Keratinocyte (primary cell): ENCODE data around the gene SMIM20. TPM values are rescaled to one million over a fixed set of nuclear protein-coding genes. Genes with fewer than 3 reads are reported as not detected.

ENCODE experiments used
- DNase-seq: peaks from one replicate; pipeline ENCODE4 v3.0.0-alpha.2; 2011; ENCODE audit warnings: low read depth, missing footprints, low spot score
- FAIRE-seq: peaks from 2 replicates; lab custom pipeline; 2011; peaks lifted over from hg19 to GRCh38; lab: Jason Lieb, UNC
- H2AFZ ChIP-seq: 2 replicates; pipeline ENCODE4 v1.6.0; 2012; ENCODE audit warnings: low read length, control low read depth, inconsistent platforms; ENCODE audit not compliant: control insufficient read depth
- H3K27ac ChIP-seq: 2 replicates; pipeline ENCODE4 v1.5.1; 2011; ENCODE audit warnings: low read length; ENCODE audit not compliant: control insufficient read depth, insufficient read depth
- H3K27me3 ChIP-seq: 3 replicates; pipeline ENCODE4 v1.6.0; 2011; ENCODE audit warnings: low read length; ENCODE audit not compliant: control insufficient read depth, insufficient read depth; ENCODE audit errors: extremely low read depth
- H3K36me3 ChIP-seq, 2 experiments: 2 replicates in 1 of 2; 3 replicates in 1 of 2; pipeline ENCODE4 v1.5.1; 2011; ENCODE audit warnings: low read length in 2 of 2, mild to moderate bottlenecking in 1 of 2; ENCODE audit not compliant: control insufficient read depth in 2 of 2, insufficient read depth in 2 of 2; ENCODE audit errors: extremely low read depth in 1 of 2
- H3K4me1 ChIP-seq: 3 replicates; pipeline ENCODE4 v1.5.1; 2011; ENCODE audit warnings: low read length; ENCODE audit not compliant: control insufficient read depth, insufficient read depth; ENCODE audit errors: extremely low read depth
- H3K4me2 ChIP-seq: 3 replicates; pipeline ENCODE4 v1.6.0; 2011; ENCODE audit warnings: low read depth, low read length; ENCODE audit not compliant: control insufficient read depth, insufficient read depth; ENCODE audit errors: extremely low read depth
- H3K4me3 ChIP-seq, 3 experiments: fragments of 200-600 bp in 1 of 3; sonication (generic) in 1 of 3; 2 replicates in 2 of 3; 3 replicates in 1 of 3; pipeline ENCODE4 v1.5.1; 2011 to 2016; ENCODE audit warnings: low read length in 3 of 3, mild to moderate bottlenecking in 3 of 3, control low read depth in 2 of 3, inconsistent platforms in 1 of 3, low read depth in 1 of 3, mixed read lengths in 1 of 3, mixed run types in 1 of 3, moderate library complexity in 1 of 3; ENCODE audit not compliant: control insufficient read depth in 2 of 3, insufficient read depth in 2 of 3; ENCODE audit errors: extremely low read depth in 1 of 3
- H3K79me2 ChIP-seq: 2 replicates; pipeline ENCODE4 v1.6.0; 2012; ENCODE audit warnings: low read length; ENCODE audit not compliant: control insufficient read depth, insufficient read depth
- H3K9ac ChIP-seq: 3 replicates; pipeline ENCODE4 v1.6.0; 2011; ENCODE audit warnings: low read length; ENCODE audit not compliant: control insufficient read depth, insufficient read depth; ENCODE audit errors: extremely low read depth
- H3K9me1 ChIP-seq: 3 replicates; pipeline ENCODE4 v1.6.0; 2011; ENCODE audit warnings: low read length; ENCODE audit not compliant: control insufficient read depth, insufficient read depth; ENCODE audit errors: extremely low read depth
- H3K9me3 ChIP-seq: 2 replicates; pipeline ENCODE4 v1.5.1; 2012; ENCODE audit warnings: low read depth, low read length; ENCODE audit not compliant: control insufficient read depth
- H4K20me1 ChIP-seq: 3 replicates; pipeline ENCODE4 v1.6.0; 2011; ENCODE audit warnings: low read length; ENCODE audit not compliant: control insufficient read depth, insufficient read depth; ENCODE audit errors: extremely low read depth
- CTCF ChIP-seq, 3 experiments: IDR thresholded peaks in 1 of 3; conservative IDR thresholded peaks in 1 of 3; optimal IDR thresholded peaks in 1 of 3; 2 replicates in 2 of 3; 3 replicates in 1 of 3; pipeline versions ENCODE3 to v1.5.1; 2011; ENCODE audit warnings: low read length in 3 of 3, mild to moderate bottlenecking in 3 of 3, moderate library complexity in 2 of 3, control low read depth in 1 of 3, inconsistent platforms in 1 of 3; ENCODE audit not compliant: insufficient read depth in 2 of 3; ENCODE audit errors: extremely low read depth in 1 of 3
- EZH2 ChIP-seq: IDR thresholded peaks from one replicate; pipeline ENCODE4 v1.6.1; 2012; ENCODE audit warnings: inconsistent platforms, mild to moderate bottlenecking, low read length, moderate library complexity
- dilution Hi-C: fragments of 300-500 bp; cut with MboI; formaldehyde crosslinking; loops from one replicate; pipeline ENCODE4 v1.7.0; 2020; ENCODE audit warnings: low sequenced_read_pairs; ENCODE audit not compliant: extremely low pct_ligation_motif_present
- polyA plus RNA-seq, 5 experiments: library from polyadenylated mRNA; depleted of rRNA in 3 of 5; stranded (reverse) in 3 of 5; stranded (forward) in 1 of 5; unstranded in 1 of 5; fragments of >200 nt; gene quantifications; 1 replicate in 1 of 5; 2 replicates in 3 of 5; 3 replicates in 1 of 5; pipeline versions ENCODE4 v1.2.1 to v1.2.3, GENCODE V29; 2011 to 2012; ENCODE audit warnings: missing spikeins in 2 of 5, low read depth in 1 of 5, low replicate concordance in 1 of 5

The SMIM20 gene
- polyA plus RNA-seq, 1 donor (not counting 4 experiments of a cell fraction or from before 2014, with no cell fraction given), result 29.5 TPM

- Histone ChIP-seq H3K9me1 (no peaks in the 10 kb centered on the region), H3K4me3 (no peak overlapping the region), H3K9me3 (no peaks in the 10 kb centered on the region), H3K27me3 (peaks cover 8% of the 10 kb centered on the region), H3K36me3 (no peaks in the 10 kb centered on the region), H3K4me2 (no peak overlapping the region), H4K20me1 (no peaks in the 10 kb centered on the region), H3K27ac (no peak overlapping the region), H3K79me2 (no peaks in the 10 kb centered on the region), H2AFZ (no peak overlapping the region), H3K9ac (no peak overlapping the region), H3K4me1 (peaks cover 3% of the 10 kb centered on the region)
- dilution Hi-C loops, result no loop called here
- no peak for DNase-seq
- TF ChIP-seq EZH2, result no peak
- TF ChIP-seq CTCF (optimal IDR thresholded peaks at IDR 0.05 in 1 of 3, IDR thresholded peaks at IDR 0.05 in 1 of 3, conservative IDR thresholded peaks at IDR 0.05 in 1 of 3; ENCODE audit: extremely low read depth in 1 of 3, insufficient read depth in 2 of 3, low read length in 3 of 3), result no peak
- FAIRE-seq, result no peak
Observed at GRCh38 chr4:25950461-25951389, 36.7 kb downstream of the SMIM20 start.

DNA sequence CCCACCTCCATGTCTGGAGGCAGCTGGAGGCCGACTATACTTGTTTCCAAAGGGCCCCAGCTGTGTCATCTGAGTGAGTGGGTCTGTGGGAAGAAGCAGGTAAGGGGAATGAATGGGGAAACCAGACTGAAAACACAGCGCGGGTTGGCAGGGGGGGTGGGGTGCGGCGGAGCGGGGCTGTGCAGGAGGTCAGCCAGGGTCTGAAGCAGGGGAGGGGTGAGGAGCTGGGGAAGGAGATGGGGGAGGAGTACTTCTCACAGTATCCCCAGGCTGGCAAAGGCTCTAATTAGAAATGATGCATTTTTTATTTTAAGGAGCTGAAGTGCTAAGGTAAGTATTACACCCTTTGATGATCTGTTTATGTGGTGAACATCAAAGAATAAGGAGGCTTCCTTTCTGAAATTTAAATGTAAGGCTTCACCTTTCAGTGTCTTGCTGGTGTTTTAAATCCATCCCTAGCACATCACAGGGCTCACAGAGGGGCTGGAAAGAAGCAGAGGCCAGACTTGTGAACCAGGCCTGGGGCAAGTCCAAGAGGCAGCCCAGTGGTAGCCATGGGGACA, 37.5 kb downstream of the SMIM20 start:
- peaks cover 3% of the 10 kb centered on the region for H3K4me1 ChIP-seq
- H3K4me3 ChIP-seq, result no peak overlapping the region
- no peak overlapping the region for H2AFZ ChIP-seq
- DNase-seq (no peak), FAIRE-seq (no peak)
- TF ChIP-seq EZH2 (no peak), CTCF (optimal IDR thresholded peaks at IDR 0.05 in 1 of 3, IDR thresholded peaks at IDR 0.05 in 1 of 3, conservative IDR thresholded peaks at IDR 0.05 in 1 of 3; ENCODE audit: extremely low read depth in 1 of 3, insufficient read depth in 2 of 3, low read length in 3 of 3) (no peak)
- no peaks in the 10 kb centered on the region for H3K36me3 ChIP-seq
- H3K9ac ChIP-seq, result no peak overlapping the region
- dilution Hi-C loops, result no loop called here
- H3K9me3 ChIP-seq, result no peaks in the 10 kb centered on the region
- no peaks in the 10 kb centered on the region for H4K20me1 ChIP-seq
- H3K27me3 ChIP-seq, result peaks cover 8% of the 10 kb centered on the region
- no peak overlapping the region for H3K27ac ChIP-seq
- H3K9me1 ChIP-seq, result no peaks in the 10 kb centered on the region
- H3K79me2 ChIP-seq, result no peaks in the 10 kb centered on the region
- no peak overlapping the region for H3K4me2 ChIP-seq
